Kasumi-1 (cell line): Measurements from ENCODE around the gene CFD.
"Not testable (repeated sequence)": the region's sequence is repeated elsewhere in the genome, so short reads cannot be mapped to it uniquely, and the experiment has no call there.

Experiments used
- DNase-seq, 2 experiments: peaks; one replicate each; lab custom pipeline; 2025; lab: John Stamatoyannopoulos, UW

CFD gene

GRCh38 chr19:888581-889385 lies 29.3 kb downstream of the CFD start:
- DNase-seq: no peak

GRCh38 chr19:889662-890295 lies 30.3 kb downstream of the CFD start:
- no peak for DNase-seq

- no peak for DNase-seq
Measured at GRCh38 chr19:890831-891230, 31.4 kb downstream of the CFD start.

- not testable (repeated sequence) for DNase-seq
Measured at GRCh38 chr19:891421-892200, 32.1 kb downstream of the CFD start.

GRCh38 chr19:892243-892893 lies 32.9 kb downstream of the CFD start:
- no peak for DNase-seq

- peak; percentile 86 to 90 for DNase-seq
Measured at GRCh38 chr19:892894-893689, 33.6 kb downstream of the CFD start, which contains the start of the genes MED16 and RNU6-9. MED16 (minus strand) TSS chr19:893187; CDS start chr19:891131, 2,056 bp downstream. RNU6-9 (plus strand) TSS chr19:893484.

- no peak for DNase-seq
Measured at GRCh38 chr19:896434-896833, 37.0 kb downstream of the CFD start.

- DNase-seq: no peak
Measured at GRCh38 chr19:896999-897398, 37.5 kb downstream of the CFD start.

- no peak for DNase-seq
Measured at GRCh38 chr19:897442-898039, 38.1 kb downstream of the CFD start.

GRCh38 chr19:898663-899062 lies 39.2 kb downstream of the CFD start:
- DNase-seq: no peak

GRCh38 chr19:899336-900042 lies 40.0 kb downstream of the CFD start:
- no peak for DNase-seq

GRCh38 chr19:900043-900301 lies 40.5 kb downstream of the CFD start:
- no peak for DNase-seq

GRCh38 chr19:900302-901111 lies 41.0 kb downstream of the CFD start:
- no peak for DNase-seq

- no peak for DNase-seq
Measured at GRCh38 chr19:901216-902092, 42.0 kb downstream of the CFD start.

- no peak for DNase-seq
Measured at GRCh38 chr19:902093-902370, 42.6 kb downstream of the CFD start.

- no peak for DNase-seq
Measured at GRCh38 chr19:902446-903226, 43.2 kb downstream of the CFD start.

- no peak for DNase-seq
Measured at GRCh38 chr19:903266-903797, 43.9 kb downstream of the CFD start.

GRCh38 chr19:904545-904944 lies 45.1 kb downstream of the CFD start:
- DNase-seq: no peak
